Lower leg skin (tissue), 4 donors: Measurements from ENCODE around the gene MRRF. TPM values are rescaled to one million over a fixed set of nuclear protein-coding genes. Genes with fewer than 3 reads are reported as not detected.
A peak's percentile ranks its signal among the peaks of the same experiment; 100 is the strongest.

Experiments used
- DNase-seq, 2 donors: peaks; one replicate each; pipeline ENCODE4 v3.0.0-alpha.2; 2019; ENCODE audit warnings: low spot score in 2 of 2
- H3K4me3 ChIP-seq: fragments of 200-600 bp; sonication (generic); 2 replicates; pipeline ENCODE4 v1.5.1; 2017; ENCODE audit warnings: mild to moderate bottlenecking, low read depth; ENCODE audit not compliant: poor library complexity, severe bottlenecking
- POLR2A ChIP-seq, 2 donors: fragments of 450-650 bp; IDR thresholded peaks; one replicate each; pipeline ENCODE4 v1.6.1; 2016 to 2017; ENCODE audit warnings: antibody characterized with exemption in 2 of 2, mild to moderate bottlenecking in 1 of 2, moderate library complexity in 1 of 2
- WGBS, 2 donors: methylation state at CpG; one replicate each; pipeline ENCODE4 v1.1.5; 2018; 5-methylcytosine and 5-hydroxymethylcytosine counted together
- intact Hi-C: fragments of 100-400 bp; cut with DNase I; formaldehyde crosslinking; loops from one replicate; pipeline ENCODE4 v1.15.0; 2023; ENCODE audit warnings: low total_unique reads
- total RNA-seq, 4 donors: library from RNA; depleted of rRNA; stranded (reverse); fragments of >200 nt; gene quantifications; one replicate each; pipeline ENCODE4 v1.1.0, GENCODE V29; 2016
- TF ChIP-seq, protein P1 (sequence below), 3 donors: fragments of 450-650 bp; IDR thresholded peaks; one replicate each; pipeline ENCODE4 v1.5.1; 2016; ENCODE audit warnings: antibody characterized with exemption in 3 of 3, mild to moderate bottlenecking in 3 of 3, moderate library complexity in 2 of 3

MRRF gene
- total RNA-seq, 4 donors from 2014 or later: 30.8 to 56.3 (median 39.9) TPM

DNA sequence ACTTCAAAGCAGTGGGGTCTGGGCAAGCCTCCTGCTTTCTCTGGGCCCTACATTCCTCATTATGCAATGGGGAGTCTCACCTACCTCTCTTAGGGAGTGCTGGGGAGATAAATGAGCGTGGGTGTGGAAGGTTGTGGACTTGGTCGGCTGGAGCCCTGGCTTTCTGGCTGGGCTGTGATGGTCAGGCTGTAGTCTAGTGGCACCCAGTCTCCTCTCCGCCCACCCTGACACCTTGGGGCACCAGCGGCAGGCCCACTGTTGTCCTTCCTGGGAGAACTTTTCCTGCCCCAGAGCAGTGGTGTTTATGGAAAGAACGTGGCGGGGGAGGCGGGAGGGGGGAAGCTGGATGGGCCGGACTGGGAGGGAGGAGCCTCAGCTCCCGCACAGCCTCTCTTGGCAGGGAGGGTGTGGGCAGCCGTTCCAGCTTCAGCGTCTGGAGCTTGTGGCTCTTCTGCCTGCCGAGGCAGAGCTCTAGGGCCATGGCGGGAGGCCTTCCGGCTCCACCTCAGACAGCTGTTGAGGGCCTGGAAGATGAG is 110.3 kb downstream of the MRRF start:
- TF ChIP-seq, protein P1, sequence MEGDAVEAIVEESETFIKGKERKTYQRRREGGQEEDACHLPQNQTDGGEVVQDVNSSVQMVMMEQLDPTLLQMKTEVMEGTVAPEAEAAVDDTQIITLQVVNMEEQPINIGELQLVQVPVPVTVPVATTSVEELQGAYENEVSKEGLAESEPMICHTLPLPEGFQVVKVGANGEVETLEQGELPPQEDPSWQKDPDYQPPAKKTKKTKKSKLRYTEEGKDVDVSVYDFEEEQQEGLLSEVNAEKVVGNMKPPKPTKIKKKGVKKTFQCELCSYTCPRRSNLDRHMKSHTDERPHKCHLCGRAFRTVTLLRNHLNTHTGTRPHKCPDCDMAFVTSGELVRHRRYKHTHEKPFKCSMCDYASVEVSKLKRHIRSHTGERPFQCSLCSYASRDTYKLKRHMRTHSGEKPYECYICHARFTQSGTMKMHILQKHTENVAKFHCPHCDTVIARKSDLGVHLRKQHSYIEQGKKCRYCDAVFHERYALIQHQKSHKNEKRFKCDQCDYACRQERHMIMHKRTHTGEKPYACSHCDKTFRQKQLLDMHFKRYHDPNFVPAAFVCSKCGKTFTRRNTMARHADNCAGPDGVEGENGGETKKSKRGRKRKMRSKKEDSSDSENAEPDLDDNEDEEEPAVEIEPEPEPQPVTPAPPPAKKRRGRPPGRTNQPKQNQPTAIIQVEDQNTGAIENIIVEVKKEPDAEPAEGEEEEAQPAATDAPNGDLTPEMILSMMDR (IDR thresholded peaks at IDR 0.05): no peak
- TF ChIP-seq POLR2A (IDR thresholded peaks at IDR 0.05): no peak
- intact Hi-C loops: no loop called here
- no peak overlapping the region for H3K4me3 ChIP-seq
- peak; percentile 49 to 91 for DNase-seq
- WGBS, 2 donors: 10 to 17% methylated on average over 12 to 14 of the region's 14 CpGs

DNA sequence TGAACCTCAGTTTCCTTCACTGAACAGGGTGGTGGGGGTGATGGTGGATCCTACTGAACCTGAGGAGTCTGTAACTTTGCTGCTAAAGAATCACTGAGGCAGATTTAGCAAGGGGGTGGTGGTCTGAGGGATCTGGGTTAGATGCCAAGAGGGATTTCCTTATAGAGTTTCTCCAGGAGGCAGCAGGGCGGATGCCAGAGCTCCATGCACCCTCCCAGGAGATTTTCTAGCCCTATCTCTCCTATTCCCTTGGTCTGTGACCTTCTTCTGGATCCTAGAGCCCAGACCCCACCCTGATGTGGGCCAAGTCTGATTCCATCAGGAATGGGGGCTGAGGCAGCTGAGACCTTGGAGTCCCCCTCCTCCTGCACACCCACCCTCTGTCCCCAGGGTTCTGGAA is 112.1 kb downstream of the MRRF start:
- peak in 1 of 2 donors; percentile 46 for DNase-seq
- intact Hi-C loops: no loop called here
- H3K4me3 ChIP-seq: no peak overlapping the region
- WGBS, 2 donors: 93 to 100% methylated on average over 1 of the region's 1 CpG
- TF ChIP-seq, protein P1 (IDR thresholded peaks at IDR 0.05): no peak
- no peak for TF ChIP-seq POLR2A (IDR thresholded peaks at IDR 0.05)

DNA sequence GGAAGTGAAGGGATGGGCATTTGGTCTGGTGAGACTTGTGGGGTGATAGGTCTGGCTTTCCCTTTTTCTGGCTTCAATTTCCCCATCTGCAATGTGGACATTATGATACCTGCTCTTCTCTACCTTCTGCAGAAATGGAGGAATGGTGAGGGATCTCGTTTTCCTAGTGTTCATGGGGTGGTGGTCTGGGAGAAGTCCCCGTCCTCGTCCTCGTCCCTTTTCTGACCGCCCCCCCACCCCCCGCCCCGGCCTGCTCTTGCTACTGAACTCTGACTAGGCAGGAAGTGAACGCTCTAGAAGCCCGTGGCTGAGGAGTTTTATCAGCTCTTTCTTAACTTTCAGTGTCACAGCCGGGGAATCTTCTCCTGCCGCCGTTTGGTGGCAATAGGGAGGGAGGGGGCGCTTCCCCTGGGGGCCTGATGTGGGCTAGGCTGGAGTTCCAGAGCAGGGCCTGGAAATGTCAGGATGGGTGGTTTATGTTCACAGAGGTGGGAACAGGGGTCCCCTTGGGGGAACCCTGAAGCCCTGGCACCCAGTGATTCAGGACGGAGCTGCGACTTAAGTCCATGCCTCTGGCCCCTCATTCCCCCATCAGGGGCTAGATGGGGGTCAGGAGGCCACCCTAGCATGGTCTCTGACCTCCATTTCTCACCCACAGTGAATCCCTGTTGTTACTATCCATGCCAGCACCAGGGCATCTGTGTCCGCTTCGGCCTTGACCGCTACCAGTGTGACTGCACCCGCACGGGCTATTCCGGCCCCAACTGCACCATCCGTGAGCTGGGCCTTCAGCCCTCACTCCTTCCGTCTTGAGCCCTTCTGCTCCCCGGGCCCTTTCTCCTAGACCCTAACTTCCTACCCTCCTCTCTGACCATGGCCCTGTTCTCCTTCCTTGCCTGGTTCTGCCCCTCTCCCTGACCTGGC is 112.8 kb downstream of the MRRF start:
- no peak overlapping the region for H3K4me3 ChIP-seq
- TF ChIP-seq POLR2A (IDR thresholded peaks at IDR 0.05): no peak
- TF ChIP-seq, protein P1 (IDR thresholded peaks at IDR 0.05): no peak
- 81 to 82% methylated on average over 24 of the region's 24 CpGs for WGBS, 2 donors
- intact Hi-C loops: no loop called here
- DNase-seq: peak in 1 of 2 donors; percentile 78

GRCh38 chr9:122378236-122378635 is 113.6 kb downstream of the MRRF start:
- intact Hi-C loops: no loop called here
- TF ChIP-seq, protein P1 (IDR thresholded peaks at IDR 0.05): no peak
- TF ChIP-seq POLR2A (IDR thresholded peaks at IDR 0.05): no peak
- peak in 1 of 2 donors; percentile 80 for DNase-seq
- 91 to 96% methylated on average over 8 of the region's 8 CpGs for WGBS, 2 donors
- no peak overlapping the region for H3K4me3 ChIP-seq

DNA sequence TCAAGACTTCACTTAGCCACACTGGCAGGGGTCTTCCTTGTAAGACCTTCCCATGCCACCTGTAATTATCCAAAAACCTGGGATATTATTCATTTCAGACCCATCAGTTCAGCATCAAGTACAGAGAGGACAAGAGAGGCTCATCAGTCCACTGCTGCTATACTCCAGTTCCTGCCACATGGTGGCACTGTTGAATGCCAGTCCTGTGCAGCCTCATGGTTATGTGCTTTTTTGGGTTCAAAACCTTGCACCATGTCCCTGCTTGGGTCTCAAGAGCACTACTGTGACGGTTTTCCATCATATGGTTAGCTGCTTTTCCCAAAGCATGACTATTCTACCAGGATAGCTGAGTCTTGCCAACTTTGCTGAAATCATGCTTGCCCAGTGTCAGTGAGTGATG is 114.7 kb downstream of the MRRF start:
- H3K4me3 ChIP-seq: no peak overlapping the region
- TF ChIP-seq, protein P1 (IDR thresholded peaks at IDR 0.05): no peak
- TF ChIP-seq POLR2A (IDR thresholded peaks at IDR 0.05): no peak
- intact Hi-C loops: no loop called here
- peak in 1 of 2 donors; percentile 12 for DNase-seq
- WGBS, 2 donors: 77 to 88% methylated on average over 1 of the region's 1 CpG
